Esophagus squamous epithelium (tissue), 5 donors: ENCODE data around the gene BRMS1. TPM values are rescaled to one million over a fixed set of nuclear protein-coding genes. Genes with fewer than 3 reads are reported as not detected.
A peak's percentile ranks its signal among the peaks of the same experiment; 100 is the strongest.
"Not testable (repeated sequence)": the region's sequence is repeated elsewhere in the genome, so short reads cannot be mapped to it uniquely, and the experiment has no call there.

ENCODE experiments used
- DNase-seq: peaks from one replicate; lab custom pipeline; 2025; lab: John Stamatoyannopoulos, UW
- H3K27ac ChIP-seq, 4 donors: fragments of 200-600 bp; sonication (generic); one replicate each; pipeline ENCODE4 v1.5.1; 2016 to 2019; ENCODE audit warnings: mild to moderate bottlenecking in 1 of 4
- H3K27me3 ChIP-seq, 4 donors: fragments of 200-600 bp; sonication (generic); 1 replicate in 3 of 4; 2 replicates in 1 of 4; pipeline versions ENCODE4 v1.5.1 to v1.6.0; 2017 to 2021; ENCODE audit warnings: antibody characterized with exemption in 1 of 4
- H3K36me3 ChIP-seq, 3 donors: fragments of 200-600 bp; sonication (generic); one replicate each; pipeline ENCODE4 v1.5.1; 2016 to 2019
- H3K4me1 ChIP-seq, 3 donors: fragments of 200-600 bp; sonication (generic); one replicate each; pipeline ENCODE4 v1.5.1; 2017 to 2019
- H3K4me3 ChIP-seq, 4 donors: fragments of 200-600 bp; sonication (generic); 1 replicate in 3 of 4; 2 replicates in 1 of 4; pipeline ENCODE4 v1.5.1; 2016 to 2019; ENCODE audit warnings: mild to moderate bottlenecking in 2 of 4, moderate library complexity in 1 of 4
- H3K9me3 ChIP-seq, 3 donors: fragments of 200-600 bp; sonication (generic); one replicate each; pipeline ENCODE4 v1.5.1; 2016 to 2019
- CTCF ChIP-seq, 6 experiments: fragments of 450-650 bp in 4 of 6; fragments of 200-600 bp in 2 of 6; sonication (generic) in 2 of 6; IDR thresholded peaks; one replicate each; pipeline ENCODE4 v1.5.1; 2016 to 2019; ENCODE audit warnings: antibody characterized with exemption in 6 of 6, mild to moderate bottlenecking in 4 of 6, moderate library complexity in 4 of 6
- POLR2A ChIP-seq, 4 donors: fragments of 450-650 bp; IDR thresholded peaks; one replicate each; pipeline ENCODE4 v1.6.1; 2017; ENCODE audit warnings: antibody characterized with exemption in 4 of 4, mild to moderate bottlenecking in 4 of 4, moderate library complexity in 3 of 4
- WGBS, 2 donors: methylation state at CpG; one replicate each; pipeline ENCODE4 v1.1.5; 2018; 5-methylcytosine and 5-hydroxymethylcytosine counted together
- intact Hi-C: fragments of 100-400 bp; cut with DNase I; formaldehyde crosslinking; loops from one replicate; pipeline ENCODE4 v1.15.0; 2022
- total RNA-seq, 4 donors: library from RNA; depleted of rRNA; stranded (reverse); fragments of >200 nt; gene quantifications; one replicate each; pipeline ENCODE4 v1.1.0, GENCODE V29; 2016
- donor health status: DM: yes; HTN: yes; CAD: no.

BRMS1 gene
- total RNA-seq, 4 donors from 2014 or later: 43.8 to 65.5 (median 56.8) TPM

GRCh38 chr11:66312549-66313320 is 32.2 kb downstream of the BRMS1 start:
- intact Hi-C loops: no loop called here
- 0 to 5% methylated on average over 7 to 8 of the region's 52 CpGs for WGBS, 2 donors

GRCh38 chr11:66311965-66312548 is 32.8 kb downstream of the BRMS1 start:
- Histone ChIP-seq H3K4me3 (peak overlapping the region; percentile 31 to 68 (median 60)), H3K36me3 (no peaks in the 10 kb centered on the region), H3K27ac (peak overlapping the region; percentile 83 to 92 (median 89)), H3K9me3 (no peaks in the 10 kb centered on the region), H3K27me3 (peaks cover 0 to 29% (median 0%) of the 10 kb centered on the region in 4 donors), H3K4me1 (peaks cover 23 to 58% (median 31%) of the 10 kb centered on the region in 3 donors)
- intact Hi-C loops: no loop called here
- TF ChIP-seq CTCF (IDR thresholded peaks at IDR 0.05) (peak; percentile 9 to 98 (median 90)), POLR2A (IDR thresholded peaks at IDR 0.05) (peak in 2 of 4 donors; percentile 36 to 53)
- WGBS, 2 donors: 1 to 2% methylated on average over 29 to 38 of the region's 44 CpGs
- DNase-seq: peak; percentile 92

More at GRCh38 chr11:66312549-66313320, 32.2 kb downstream of the BRMS1 start:
- H3K4me1 ChIP-seq: peaks cover 29 to 65% (median 38%) of the 10 kb centered on the region in 3 donors
- H3K36me3 ChIP-seq: no peaks in the 10 kb centered on the region
- peaks cover 0 to 32% (median 0%) of the 10 kb centered on the region in 4 donors for H3K27me3 ChIP-seq
- H3K27ac ChIP-seq: peak overlapping the region; percentile 83 to 92 (median 89)
- TF ChIP-seq POLR2A (IDR thresholded peaks at IDR 0.05): peak in 2 of 4 donors; percentile 27 to 57
- no peak for TF ChIP-seq CTCF (IDR thresholded peaks at IDR 0.05)
- DNase-seq: peak; percentile 93
- peak overlapping the region; percentile 31 to 68 (median 60) for H3K4me3 ChIP-seq
- no peaks in the 10 kb centered on the region for H3K9me3 ChIP-seq

- Histone ChIP-seq H3K27ac (peak overlapping the region; percentile 83 to 92 (median 89)), H3K4me3 (peak overlapping the region; percentile 31 to 68 (median 60)), H3K9me3 (no peaks in the 10 kb centered on the region), H3K36me3 (no peaks in the 10 kb centered on the region), H3K4me1 (peaks cover 17 to 53% (median 26%) of the 10 kb centered on the region in 3 donors), H3K27me3 (peaks cover 0 to 23% (median 0%) of the 10 kb centered on the region in 4 donors)
- intact Hi-C loops: no loop called here
- DNase-seq: no peak
- no peak for TF ChIP-seq POLR2A (IDR thresholded peaks at IDR 0.05)
- TF ChIP-seq CTCF (IDR thresholded peaks at IDR 0.05): peak in 2 of 6 experiments; percentile 85 to 91
- 5 to 7% methylated on average over 12 to 19 of the region's 26 CpGs for WGBS, 2 donors
Observed at GRCh38 chr11:66311470-66311964, 33.4 kb downstream of the BRMS1 start.

GRCh38 chr11:66310803-66311440 is 34.0 kb downstream of the BRMS1 start:
- H3K27ac ChIP-seq: peak overlapping the region in 1 of 4 donors; percentile 92
- H3K9me3 ChIP-seq, intact Hi-C loops: not testable (repeated sequence)

GRCh38 chr11:66310324-66310723 is 34.6 kb downstream of the BRMS1 start:
- DNase-seq: no peak
- WGBS, 2 donors: 51 to 63% methylated on average over 3 to 4 of the region's 8 CpGs
- intact Hi-C loops: no loop called here

More at GRCh38 chr11:66310803-66311440, 34.0 kb downstream of the BRMS1 start:
- H3K4me3 ChIP-seq, H3K36me3 ChIP-seq, DNase-seq: not testable (repeated sequence)
- Histone ChIP-seq H3K4me1 (peaks cover 11 to 47% (median 20%) of the 10 kb centered on the region in 3 donors), H3K27me3 (peaks cover 0 to 17% (median 0%) of the 10 kb centered on the region in 4 donors)
- WGBS, 2 donors: 75 to 80% methylated on average over 18 of the region's 18 CpGs

More at GRCh38 chr11:66310324-66310723, 34.6 kb downstream of the BRMS1 start:
- H3K27me3 ChIP-seq: peaks cover 0 to 11% (median 0%) of the 10 kb centered on the region in 4 donors
- no peaks in the 10 kb centered on the region for H3K36me3 ChIP-seq
- no peak overlapping the region for H3K27ac ChIP-seq
- H3K4me3 ChIP-seq: no peak overlapping the region
- H3K9me3 ChIP-seq: no peaks in the 10 kb centered on the region
- no peak for TF ChIP-seq POLR2A (IDR thresholded peaks at IDR 0.05)
- no peak for TF ChIP-seq CTCF (IDR thresholded peaks at IDR 0.05)
- peaks cover 11 to 42% (median 18%) of the 10 kb centered on the region in 3 donors for H3K4me1 ChIP-seq
